GM19463 (cell line): Measurements from ENCODE around the gene NGB.
"Not testable (repeated sequence)": the region's sequence is repeated elsewhere in the genome, so short reads cannot be mapped to it uniquely, and the experiment has no call there.

Source experiments
- ATAC-seq: cut with Tn5 transposase; IDR thresholded peaks from one replicate; pipeline ENCODE4 v1.9.1; 2021; ENCODE audit warnings: mild to moderate bottlenecking, moderate library complexity; ENCODE audit not compliant: unreplicated experiment

NGB gene

DNA sequence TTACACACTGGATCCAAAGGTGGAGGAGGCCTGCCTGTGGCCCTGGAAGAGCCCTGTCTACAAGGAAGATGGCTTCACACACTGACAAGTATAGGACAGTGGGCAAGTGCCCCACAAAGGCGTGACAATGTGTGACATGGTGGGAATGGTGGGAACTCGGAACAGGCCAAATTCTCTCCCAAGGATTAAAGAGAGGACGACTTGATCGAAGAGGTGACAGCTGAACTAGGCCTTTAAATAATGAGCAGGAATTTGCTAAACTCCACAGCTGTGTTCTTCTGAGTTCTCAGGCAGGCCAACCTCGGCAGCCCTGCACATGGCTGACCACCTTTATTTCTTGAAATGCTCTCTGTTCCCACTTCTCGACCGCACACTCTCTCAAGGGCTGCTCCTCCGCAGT lies 25.9 kb upstream of the NGB start:
- ATAC-seq, result no peak

DNA sequence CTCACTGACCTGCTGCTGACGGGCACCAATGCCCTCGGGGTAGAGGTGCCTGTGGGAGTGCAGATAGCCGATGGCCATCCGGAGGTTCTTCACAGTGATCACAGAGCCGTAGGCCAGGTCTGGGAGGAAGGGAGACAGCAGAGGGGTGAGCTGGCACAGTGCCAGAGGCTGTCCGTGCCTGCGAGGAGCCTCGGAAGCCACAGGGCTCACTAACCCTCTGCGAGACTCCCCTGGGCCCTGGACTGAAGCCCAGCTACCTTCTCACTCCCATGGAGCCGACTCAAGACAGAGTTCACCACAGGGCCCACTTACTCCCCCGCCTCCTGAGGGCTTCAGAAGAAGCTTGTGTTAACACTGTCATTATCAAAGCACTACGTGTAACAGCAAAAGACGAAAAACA lies 25.1 kb upstream of the NGB start:
- no peak for ATAC-seq

DNA sequence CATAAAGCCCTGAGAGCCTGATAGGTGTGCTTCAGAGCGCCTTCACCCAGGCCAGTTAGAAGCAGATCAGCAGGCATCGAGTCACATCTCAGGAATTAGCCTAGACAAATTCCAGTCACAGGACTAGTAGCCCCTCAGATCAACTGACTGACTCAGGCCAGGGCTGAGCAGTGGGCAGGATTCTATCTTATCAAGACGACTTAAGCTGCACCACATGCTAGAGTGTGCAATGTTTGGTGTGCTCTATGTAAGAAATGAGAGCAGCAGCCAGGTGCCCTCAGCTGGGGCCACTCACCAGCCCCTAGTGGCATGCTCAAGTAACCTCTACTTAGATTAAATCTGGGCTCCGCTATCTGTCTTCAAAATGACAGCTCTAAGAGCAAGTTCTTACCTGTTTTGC lies 19.7 kb upstream of the NGB start:
- no peak for ATAC-seq

DNA sequence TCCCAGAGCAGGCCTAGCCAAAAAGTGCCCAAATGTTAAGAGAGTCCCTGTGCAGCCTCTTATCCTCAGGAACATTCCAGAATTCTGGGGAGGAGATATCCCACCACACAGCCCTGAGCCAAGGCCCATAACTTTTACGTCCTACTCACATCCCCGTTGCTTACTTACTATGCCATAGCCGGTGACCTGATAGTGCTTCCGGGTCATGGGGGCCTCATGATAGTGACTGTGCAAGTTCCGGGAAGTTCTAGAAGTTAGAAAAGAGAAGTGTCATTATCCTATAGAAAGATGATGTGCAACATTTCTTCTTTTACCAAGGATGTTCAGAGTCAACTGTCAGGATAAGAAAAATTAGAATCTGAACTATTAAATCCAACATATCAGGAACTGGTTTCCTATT lies 15.6 kb upstream of the NGB start:
- no peak for ATAC-seq

DNA sequence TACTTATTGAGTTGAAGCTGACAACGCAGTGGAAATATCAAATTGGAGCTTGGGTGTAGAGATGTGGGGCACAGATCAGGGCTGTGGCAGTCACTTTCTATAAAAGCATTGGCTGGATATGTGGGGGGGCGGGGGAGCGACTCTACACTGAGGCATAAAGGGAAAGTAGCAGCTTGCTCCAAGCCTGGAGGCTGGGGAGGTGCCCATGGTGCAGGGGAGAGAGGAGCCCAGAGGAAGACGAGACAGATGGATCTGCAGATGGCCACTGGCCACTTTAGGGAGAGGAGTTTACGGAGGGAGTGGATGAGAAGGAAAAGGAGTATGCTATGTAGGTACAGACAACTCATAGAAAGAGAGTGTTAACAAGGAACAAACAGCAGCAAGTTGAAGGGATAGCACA lies 13.5 kb upstream of the NGB start:
- no peak for ATAC-seq

DNA sequence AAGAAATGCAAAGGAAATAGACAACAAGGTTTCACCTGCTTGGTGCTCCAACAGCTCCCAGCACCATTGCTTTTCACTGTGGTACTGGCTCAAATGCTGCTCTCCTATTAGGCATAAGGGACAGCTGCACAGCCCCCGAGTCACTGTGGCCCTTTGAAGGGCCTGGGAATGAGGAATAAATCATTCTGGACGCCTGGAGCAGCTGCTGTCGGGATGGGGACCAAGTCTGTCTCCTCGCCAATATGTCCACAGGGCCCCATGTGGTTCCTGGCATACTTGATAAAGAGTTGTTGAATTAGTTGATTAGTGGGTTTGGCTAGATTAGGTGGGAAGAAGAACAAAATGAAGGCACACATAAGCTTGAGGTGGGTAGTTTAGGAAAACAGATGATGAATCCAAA lies 13.1 kb upstream of the NGB start:
- no peak for ATAC-seq

DNA sequence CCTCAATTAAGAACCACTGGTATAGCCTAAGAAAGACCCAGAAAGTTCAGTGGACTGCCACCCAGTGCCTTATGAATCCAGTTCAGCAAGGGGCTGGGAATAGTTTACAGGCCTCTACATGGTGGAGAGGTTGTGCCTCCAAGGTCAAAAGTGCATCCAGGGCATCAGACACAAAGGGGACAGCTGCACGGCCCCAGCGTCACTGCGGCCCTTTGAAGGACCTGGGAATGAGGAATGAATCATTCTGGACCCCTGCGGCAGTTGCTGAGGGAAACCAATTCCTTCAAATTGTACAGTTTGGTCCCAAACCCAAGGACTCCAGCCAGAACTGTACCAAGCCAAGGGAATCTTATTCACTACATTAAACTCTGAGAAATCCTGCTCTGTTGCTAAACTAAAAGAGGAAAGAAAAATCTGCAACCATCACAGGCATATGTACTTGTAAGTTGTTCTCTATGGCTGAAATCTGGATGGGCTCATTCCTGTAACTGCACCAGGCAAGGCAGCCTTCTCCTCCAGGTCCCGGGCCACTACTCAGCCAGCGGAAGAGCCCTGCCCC lies 10.9 kb upstream of the NGB start:
- ATAC-seq, result no peak

DNA sequence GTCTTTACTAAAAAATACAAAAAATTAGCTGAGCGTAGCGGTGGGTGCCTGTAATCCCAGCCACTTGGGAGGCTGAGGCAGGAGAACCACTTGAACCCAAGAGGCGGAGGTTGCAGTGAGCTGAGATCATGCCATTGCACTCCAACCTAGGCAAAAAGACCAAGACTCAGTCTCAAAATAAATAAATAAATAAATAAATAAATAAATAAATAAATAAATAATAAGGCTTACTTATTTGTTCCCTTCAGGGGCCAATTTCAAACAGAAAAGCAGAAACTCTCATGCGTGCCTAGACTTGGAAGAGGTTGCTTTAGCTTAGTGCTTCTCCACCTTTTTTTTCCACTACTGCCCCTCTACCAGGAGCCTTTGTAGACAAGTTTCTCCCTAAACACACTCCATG lies 9.9 kb upstream of the NGB start:
- ATAC-seq, result not testable (repeated sequence)

DNA sequence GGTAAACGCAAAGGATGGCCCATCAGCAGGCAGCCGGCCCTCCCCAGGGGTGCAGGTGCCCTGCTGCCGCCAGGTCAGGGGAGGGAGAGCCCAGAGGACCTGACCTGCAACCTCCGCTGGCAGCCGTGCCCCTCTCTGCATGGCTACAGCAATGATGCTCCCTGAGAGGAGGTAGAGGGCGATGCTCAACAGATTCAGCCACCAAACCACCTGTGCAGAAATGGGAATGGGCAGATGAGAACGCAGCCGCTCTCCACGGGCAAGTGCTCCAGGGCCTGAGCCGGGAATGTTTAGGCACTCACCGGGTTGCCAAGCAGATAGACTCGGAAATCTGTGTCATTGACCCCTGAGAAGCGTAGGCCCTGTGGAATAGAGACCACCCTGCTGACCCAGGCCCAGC lies 8.7 kb upstream of the NGB start:
- no peak for ATAC-seq

DNA sequence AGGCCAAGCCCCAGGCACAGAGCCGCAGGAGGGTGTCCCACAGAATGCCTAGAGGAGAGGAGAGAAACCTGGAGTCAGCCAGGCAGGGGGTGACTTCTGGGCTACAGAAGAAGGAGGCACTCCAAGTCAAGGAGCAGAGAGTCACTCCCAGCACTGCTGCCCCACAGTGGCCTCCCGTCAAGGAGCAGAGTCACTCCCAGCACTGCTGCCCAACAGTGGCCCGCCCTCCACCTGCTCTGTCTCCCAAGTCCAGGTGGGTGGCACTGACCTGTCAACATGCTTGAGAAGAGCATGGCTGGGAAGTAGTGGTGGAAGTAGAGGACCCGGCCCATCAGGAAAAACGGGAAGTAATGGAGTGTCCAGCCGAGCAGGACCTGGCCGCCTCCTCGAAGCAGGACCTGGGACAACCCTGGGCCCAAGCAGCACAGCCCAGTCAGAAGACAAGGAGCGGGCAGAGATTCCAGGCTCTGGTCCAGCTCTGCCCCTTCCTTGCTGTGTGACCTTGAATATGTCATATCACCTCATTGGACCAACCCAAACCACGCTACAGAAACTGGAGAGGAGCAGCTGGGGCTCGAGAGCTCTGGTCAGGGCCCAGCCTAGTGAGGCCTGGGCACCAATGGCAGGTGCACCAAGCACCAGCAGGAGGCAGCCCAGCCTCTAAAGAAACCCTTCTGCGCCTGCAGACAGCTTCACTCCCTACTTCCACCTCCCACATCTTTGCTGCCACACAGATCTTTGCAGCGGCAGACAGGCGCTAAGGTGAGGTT lies 7.6 kb upstream of the NGB start:
- no peak for ATAC-seq

DNA sequence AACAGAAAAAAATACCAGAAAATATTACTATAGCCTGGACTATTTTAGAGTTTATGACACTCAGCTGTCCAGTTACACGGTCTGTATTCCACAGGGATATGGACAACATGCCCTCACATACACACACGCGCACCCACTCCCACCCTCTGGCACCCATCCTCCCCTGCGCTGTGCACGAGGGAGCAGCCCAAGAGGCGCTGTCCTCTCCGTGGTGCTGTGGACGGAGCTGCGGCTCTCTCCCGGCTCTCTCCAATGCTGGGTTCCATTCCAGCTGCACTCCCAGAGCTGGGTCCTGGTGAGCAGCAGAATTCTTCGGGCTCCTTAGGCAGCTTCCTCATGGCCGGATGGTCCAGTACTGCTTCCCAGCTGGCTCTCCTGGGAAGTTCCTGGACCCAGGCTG lies 6.0 kb upstream of the NGB start:
- no peak for ATAC-seq

DNA sequence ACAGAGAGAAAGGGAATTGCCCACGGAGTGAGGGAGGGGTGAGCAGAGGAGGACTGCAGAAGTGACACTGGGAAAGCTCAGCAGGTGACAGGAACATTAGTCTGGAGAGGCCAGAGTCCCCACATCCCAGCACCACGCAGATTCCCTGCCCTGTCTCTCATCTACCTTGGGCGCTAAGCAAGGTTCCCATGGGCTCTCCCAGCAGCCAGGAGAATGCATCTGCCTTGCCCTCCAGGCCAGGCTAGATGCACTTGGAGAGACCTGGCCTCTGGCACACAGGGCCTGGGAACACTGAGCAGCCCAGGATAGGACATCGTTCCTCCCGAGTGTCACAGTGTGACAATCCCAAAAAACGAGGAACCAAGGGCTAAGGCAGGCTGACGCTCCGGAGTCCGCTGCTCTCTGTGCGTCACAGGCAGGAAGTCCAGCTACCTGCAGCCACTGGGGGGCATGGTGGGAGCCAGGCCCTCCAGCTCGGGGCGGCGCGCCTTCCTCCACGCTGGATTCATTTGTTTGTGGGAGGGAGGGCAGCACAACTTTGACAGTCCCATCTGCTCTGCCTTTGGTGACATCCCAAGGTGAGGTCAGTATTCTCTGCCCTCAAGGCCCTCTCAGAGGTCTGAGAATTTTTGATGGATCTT lies 5.4 kb upstream of the NGB start:
- no peak for ATAC-seq

DNA sequence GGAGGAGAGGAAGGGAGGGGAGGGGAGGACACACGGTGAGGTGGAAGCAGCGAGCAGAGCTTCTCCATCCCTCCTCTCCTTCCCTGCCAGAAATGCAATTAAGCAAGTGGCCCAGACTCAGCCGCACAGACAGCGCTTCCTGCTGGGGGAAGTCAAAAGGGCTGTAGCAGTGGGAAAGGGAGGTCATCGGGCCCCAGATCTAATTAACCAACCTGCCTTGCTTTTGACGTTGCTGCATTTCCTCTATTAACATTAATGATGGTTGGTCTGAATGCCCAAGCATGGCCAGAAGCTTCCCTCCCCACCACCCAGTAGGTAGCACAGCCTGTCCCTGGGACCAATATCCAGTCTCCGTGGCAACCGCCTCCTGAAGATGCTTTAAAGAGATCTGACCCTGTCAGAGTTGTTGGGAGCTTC lies 4.6 kb upstream of the NGB start:
- ATAC-seq, result no peak

DNA sequence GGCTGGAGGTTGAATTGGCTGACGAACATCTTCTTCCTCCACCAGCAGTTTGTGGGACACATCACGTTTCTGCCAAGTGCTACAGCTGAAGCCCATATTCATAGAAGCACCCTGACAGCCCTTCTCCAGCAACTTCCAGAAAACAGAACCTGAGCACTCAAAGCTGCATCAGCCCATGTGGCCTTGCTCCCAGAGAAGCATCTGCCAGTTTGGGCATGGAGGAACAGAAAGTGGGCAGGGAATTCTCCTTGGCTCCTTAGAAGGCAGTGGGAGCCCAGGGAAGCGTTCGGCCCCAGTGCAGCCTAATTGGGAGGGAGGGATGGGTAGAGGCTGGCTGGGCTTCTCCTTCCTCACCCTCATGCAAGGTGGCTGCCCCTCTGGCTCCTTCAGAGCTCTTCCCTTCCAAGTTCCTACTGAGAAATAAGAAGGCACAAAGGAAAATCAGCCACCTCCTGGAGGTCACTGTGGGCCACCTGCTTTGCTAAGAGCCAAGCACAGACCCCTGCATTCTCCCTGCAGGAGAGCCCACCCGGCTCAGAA lies 4.1 kb upstream of the NGB start:
- ATAC-seq, result no peak

DNA sequence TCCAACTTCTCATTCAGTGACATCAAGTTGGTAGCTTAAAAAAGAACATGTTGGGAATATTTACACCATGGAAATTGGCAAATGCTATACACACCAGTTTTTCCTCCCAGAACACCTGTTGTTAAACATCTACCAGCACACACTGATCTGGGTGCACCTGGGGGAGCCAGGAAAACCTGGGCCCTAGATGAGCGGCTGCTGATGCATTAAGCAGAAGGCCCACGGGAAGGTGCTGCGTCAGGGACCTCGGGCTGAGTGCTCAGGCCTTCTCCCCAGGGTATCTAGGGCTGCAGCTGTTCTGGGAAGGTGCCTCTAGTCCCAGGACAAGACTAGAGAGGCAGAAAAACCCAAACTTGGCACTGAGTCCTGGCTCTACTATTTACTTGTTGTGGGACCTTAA lies 2.8 kb upstream of the NGB start:
- ATAC-seq, result no peak

DNA sequence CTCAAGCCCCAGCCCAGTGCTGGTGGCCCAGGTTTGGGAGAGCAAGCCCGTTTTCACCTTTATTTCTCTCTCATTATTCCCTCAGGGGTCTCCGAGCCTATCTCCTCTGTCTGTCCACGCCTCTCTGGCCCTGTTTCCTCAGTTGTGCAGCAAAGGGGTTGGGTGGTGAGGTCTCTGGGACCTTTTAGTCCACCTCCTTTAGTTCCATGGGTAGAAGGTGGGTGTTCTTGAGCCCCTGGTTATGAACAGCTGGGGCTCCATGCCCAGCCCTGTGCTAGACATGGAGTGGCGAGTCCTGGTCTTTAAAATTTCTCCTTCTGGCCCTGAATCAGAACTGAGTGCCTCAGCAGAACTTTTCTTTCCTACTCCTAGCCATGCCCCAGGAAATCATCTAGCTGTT lies 1.3 kb upstream of the NGB start:
- ATAC-seq, result no peak

DNA sequence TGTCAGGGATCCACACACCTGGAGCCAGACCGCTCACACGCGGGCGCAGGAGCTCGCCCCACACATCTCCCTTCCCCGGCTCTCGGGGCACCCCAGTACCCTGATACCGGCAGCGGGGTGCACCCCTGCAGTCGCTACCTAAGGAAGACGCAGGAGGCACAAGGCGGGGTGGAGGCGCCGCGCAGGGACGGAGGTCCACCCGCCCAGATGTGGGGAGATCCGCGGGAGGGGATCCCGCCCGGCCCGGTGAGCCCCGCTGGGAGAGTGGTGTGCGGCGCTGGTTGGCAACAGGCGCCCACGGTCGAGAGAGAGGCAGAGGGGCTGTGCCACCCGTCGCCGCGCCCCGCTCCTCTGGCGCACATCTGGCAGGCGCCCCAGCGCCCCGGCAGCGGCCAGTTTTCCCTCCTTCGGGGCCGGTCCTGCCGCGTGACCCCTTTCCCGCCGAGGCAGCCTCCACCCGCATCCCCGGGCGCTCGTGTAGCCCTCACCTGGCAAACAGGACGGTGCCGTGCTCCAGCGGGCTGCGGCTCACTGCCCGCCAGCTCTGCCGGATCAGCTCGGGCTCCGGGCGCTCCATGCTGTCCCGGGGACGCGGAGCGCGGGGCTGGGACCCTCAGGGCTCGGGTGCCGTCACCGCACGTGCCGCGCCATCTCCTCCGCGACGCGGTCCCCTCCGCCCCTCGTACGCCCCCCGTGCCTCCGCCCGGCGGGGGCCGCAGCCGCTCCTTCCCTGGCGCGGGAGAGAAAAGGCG lies 469 bp downstream of the NGB start:
- no peak for ATAC-seq

DNA sequence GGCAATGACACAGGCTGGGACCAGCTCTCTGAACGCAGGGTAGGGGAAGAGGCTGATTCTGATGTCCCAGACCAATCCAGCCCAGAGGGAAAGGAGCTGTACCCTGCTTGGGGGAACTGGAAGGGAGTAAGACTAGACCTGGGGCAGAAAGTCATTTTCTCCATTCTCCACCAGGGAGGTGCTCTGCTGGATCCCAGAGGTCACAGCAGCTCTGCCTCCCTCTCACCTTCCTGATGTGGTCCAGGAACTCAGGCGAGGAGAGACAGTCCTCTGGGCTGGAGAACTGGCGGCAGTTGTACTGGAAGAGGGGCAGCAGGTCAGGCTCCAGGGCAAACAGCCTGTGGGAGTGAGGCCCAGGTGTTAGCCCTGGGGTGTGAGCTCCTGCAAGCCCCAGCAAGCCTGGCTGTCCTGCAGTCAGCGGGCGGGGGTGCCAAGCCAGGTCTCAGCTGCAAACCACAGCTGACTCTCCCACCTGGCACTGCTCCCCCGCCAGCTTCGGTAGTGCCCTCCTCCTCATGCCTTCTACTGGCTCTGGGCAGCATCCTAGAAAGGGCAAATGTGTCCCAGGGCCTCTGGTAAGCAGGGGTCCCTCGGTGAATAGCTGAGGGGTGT lies 1.9 kb downstream of the NGB start:
- no peak for ATAC-seq

DNA sequence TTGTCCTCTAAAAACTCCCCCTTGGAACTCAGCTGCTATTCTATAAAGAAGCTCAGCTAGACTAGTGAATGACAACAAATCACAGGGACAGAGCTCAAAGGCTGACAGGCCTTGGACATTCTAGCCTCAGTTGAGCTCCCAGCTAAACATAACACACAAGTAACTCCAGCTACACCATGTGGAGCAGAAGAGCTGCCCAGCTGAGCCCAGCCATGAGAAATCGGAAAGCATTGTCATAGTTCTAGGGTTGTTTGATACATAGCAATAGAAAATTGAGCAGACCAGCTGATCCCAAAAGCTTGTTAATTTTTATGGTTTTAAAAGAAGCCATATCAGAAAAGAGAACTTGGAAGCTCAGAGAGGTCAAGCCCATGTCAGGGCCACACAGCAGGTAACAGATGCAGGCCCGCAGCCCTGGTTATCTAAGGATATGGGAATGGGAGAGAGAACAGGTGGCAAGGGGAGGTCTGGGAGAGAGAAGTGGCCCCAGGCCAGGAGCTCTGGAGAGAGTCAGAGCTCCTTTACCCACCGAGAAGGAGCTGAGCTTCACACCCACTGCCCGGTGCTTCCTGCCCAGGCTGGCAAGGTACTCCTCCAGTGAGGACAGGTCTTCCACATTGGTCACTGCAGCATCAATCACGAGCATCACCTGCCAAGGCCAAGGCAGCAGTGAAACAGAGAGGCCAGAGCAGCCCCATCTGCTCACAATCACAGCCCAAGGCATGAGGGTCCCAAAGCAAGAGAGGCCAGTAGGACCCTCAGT lies 2.9 kb downstream of the NGB start:
- ATAC-seq, result no peak

DNA sequence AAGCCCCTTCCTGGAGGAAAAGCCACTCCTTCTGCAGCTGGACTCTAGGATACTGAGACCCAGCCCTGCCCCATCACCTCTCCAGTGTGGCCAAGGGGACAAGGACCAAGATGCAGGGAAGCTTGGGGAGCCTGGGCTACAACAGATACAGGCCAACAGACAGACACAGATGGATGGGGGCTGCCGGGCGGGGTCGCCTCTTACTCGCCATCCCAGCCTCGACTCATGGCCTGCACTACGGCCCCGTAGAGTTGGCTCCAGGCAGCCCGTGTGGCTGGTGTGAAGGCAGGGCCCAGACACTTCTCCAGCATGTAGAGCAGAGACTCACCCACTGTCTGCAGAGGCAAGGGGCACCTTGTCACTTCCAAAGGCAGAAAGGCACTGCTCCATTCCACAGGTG lies 4.7 kb downstream of the NGB start:
- ATAC-seq, result no peak
